H9 (cell line): Measurements from ENCODE around the gene LDLRAD4. TPM values are rescaled to one million over a fixed set of nuclear protein-coding genes. Genes with fewer than 3 reads are reported as not detected.

Experiments
- DNase-seq: peaks from one replicate; pipeline ENCODE4 v3.0.0-alpha.2; 2017
- H2AFZ ChIP-seq: one replicate; pipeline ENCODE4 v1.6.1; 2013; ENCODE audit warnings: mild to moderate bottlenecking, low read length, control low read depth, moderate library complexity
- H2AK5ac ChIP-seq: 2 replicates; pipeline ENCODE4 v1.6.1; 2013; ENCODE audit warnings: low read length, control low read depth, mixed read lengths; ENCODE audit not compliant: insufficient read length
- H2BK120ac ChIP-seq: one replicate; pipeline ENCODE4 v1.6.1; 2013; ENCODE audit warnings: low read depth, mild to moderate bottlenecking, low read length, control low read depth, inconsistent platforms; ENCODE audit not compliant: poor library complexity, severe bottlenecking
- H2BK12ac ChIP-seq: 2 replicates; pipeline ENCODE4 v1.6.1; 2013; ENCODE audit warnings: low read length, control low read depth, mixed read lengths, low read depth; ENCODE audit not compliant: insufficient read length
- H2BK15ac ChIP-seq: 2 replicates; pipeline ENCODE4 v1.6.1; 2013; ENCODE audit warnings: low read depth, low read length, control low read depth
- H2BK20ac ChIP-seq: one replicate; pipeline ENCODE4 v1.6.1; 2013; ENCODE audit warnings: low read depth, mild to moderate bottlenecking, low read length, control low read depth, inconsistent platforms; ENCODE audit not compliant: poor library complexity, severe bottlenecking
- H2BK5ac ChIP-seq: 2 replicates; pipeline ENCODE4 v1.6.1; 2013; ENCODE audit warnings: low read length, control low read depth, mixed read lengths; ENCODE audit not compliant: insufficient read length
- H3K14ac ChIP-seq: 2 replicates; pipeline ENCODE4 v1.6.1; 2013; ENCODE audit warnings: low read length, control low read depth; ENCODE audit not compliant: insufficient read depth
- H3K18ac ChIP-seq: 2 replicates; pipeline ENCODE4 v1.6.1; 2013; ENCODE audit warnings: low read depth, mild to moderate bottlenecking, mixed read lengths, low read length, control low read depth; ENCODE audit not compliant: insufficient read length
- H3K23ac ChIP-seq: 2 replicates; pipeline ENCODE4 v1.6.1; 2013; ENCODE audit warnings: low read length, control low read depth, mixed read lengths, low read depth; ENCODE audit not compliant: insufficient read length
- H3K23me2 ChIP-seq: 2 replicates; pipeline ENCODE4 v1.6.1; 2013; ENCODE audit warnings: low read depth, mild to moderate bottlenecking, mixed read lengths, low read length, control low read depth; ENCODE audit not compliant: insufficient read length, poor library complexity, severe bottlenecking
- H3K27ac ChIP-seq: 2 replicates; pipeline ENCODE4 v1.5.1; 2013; ENCODE audit warnings: low read length, control low read depth, mixed read lengths, low read depth; ENCODE audit not compliant: insufficient read length
- H3K27me3 ChIP-seq: 2 replicates; pipeline ENCODE4 v1.6.1; 2013; ENCODE audit warnings: low read length, control low read depth, inconsistent platforms; ENCODE audit not compliant: insufficient read depth
- H3K4ac ChIP-seq: 2 replicates; pipeline ENCODE4 v1.6.1; 2013; ENCODE audit warnings: low read depth, mild to moderate bottlenecking, control low read depth, inconsistent platforms, low read length, moderate library complexity
- H3K4me1 ChIP-seq: 2 replicates; pipeline ENCODE4 v1.6.1; 2013; ENCODE audit warnings: low read length, control low read depth, inconsistent platforms; ENCODE audit not compliant: insufficient read depth
- H3K4me2 ChIP-seq: 2 replicates; pipeline ENCODE4 v1.6.1; 2013; ENCODE audit warnings: low read length, control low read depth, mixed read lengths; ENCODE audit not compliant: insufficient read length, insufficient read depth
- H3K56ac ChIP-seq: 2 replicates; pipeline ENCODE4 v1.6.1; 2013; ENCODE audit warnings: low read depth, mild to moderate bottlenecking, mixed read lengths, low read length, control low read depth; ENCODE audit not compliant: insufficient read length
- H3K79me1 ChIP-seq: 2 replicates; pipeline ENCODE4 v1.6.1; 2013; ENCODE audit warnings: low read depth, mild to moderate bottlenecking, moderate library complexity, low read length, control low read depth, inconsistent platforms; ENCODE audit not compliant: insufficient read depth, poor library complexity, severe bottlenecking
- H3K79me2 ChIP-seq: 2 replicates; pipeline ENCODE4 v1.6.1; 2013; ENCODE audit warnings: low read length, control low read depth, inconsistent platforms; ENCODE audit not compliant: insufficient read depth
- H3K9ac ChIP-seq: 2 replicates; pipeline ENCODE4 v1.6.1; 2013; ENCODE audit warnings: low read length, control low read depth, mixed read lengths; ENCODE audit not compliant: insufficient read length; ENCODE audit errors: extremely low read depth
- H3K9me3 ChIP-seq: one replicate; pipeline ENCODE4 v1.6.1; 2013; ENCODE audit warnings: low read depth, low read length, inconsistent platforms; ENCODE audit not compliant: control insufficient read depth
- H3T11ph ChIP-seq: one replicate; pipeline ENCODE4 v1.6.1; 2013; ENCODE audit warnings: mild to moderate bottlenecking, low read length, control low read depth, inconsistent platforms
- H4K20me1 ChIP-seq: one replicate; pipeline ENCODE4 v1.6.1; 2013; ENCODE audit not compliant: control insufficient read depth, insufficient read length, insufficient read depth
- H4K5ac ChIP-seq: 2 replicates; pipeline ENCODE4 v1.6.1; 2013; ENCODE audit warnings: low read depth, mild to moderate bottlenecking, mixed read lengths, low read length, control low read depth; ENCODE audit not compliant: insufficient read length
- H4K8ac ChIP-seq: replicated peaks from 2 replicates; pipeline ENCODE4 v1.6.1; 2013; ENCODE audit warnings: low read length, control low read depth, mixed read lengths, low read depth; ENCODE audit not compliant: insufficient read length
- H4K91ac ChIP-seq: 2 replicates; pipeline ENCODE4 v1.6.1; 2013; ENCODE audit warnings: low read depth, mild to moderate bottlenecking, moderate library complexity, mixed read lengths, low read length, control low read depth; ENCODE audit not compliant: insufficient read length
- H3K27ac Mint-ChIP-seq, 3 experiments: 2 replicates in 2 of 3; 3 replicates in 1 of 3; pipeline ENCODE4 v1.8.0; 2020 to 2021; ENCODE audit warnings: mixed read lengths in 3 of 3, mild to moderate bottlenecking in 1 of 3, moderate library complexity in 1 of 3
- H3K27me3 Mint-ChIP-seq: 2 replicates; pipeline ENCODE4 v1.8.0; 2021; ENCODE audit warnings: low read depth, mild to moderate bottlenecking, moderate library complexity, mixed read lengths
- H3K36me3 Mint-ChIP-seq, 3 experiments: 2 replicates in 2 of 3; 3 replicates in 1 of 3; pipeline ENCODE4 v1.8.0; 2020 to 2021; ENCODE audit warnings: low read depth in 3 of 3, mixed read lengths in 3 of 3; ENCODE audit not compliant: insufficient read depth in 1 of 3
- H3K4me1 Mint-ChIP-seq, 2 experiments: 2 replicates each; pipeline ENCODE4 v1.8.0; 2020; ENCODE audit warnings: mixed read lengths in 2 of 2
- H3K4me3 Mint-ChIP-seq, 2 experiments: 2 replicates in 1 of 2; 3 replicates in 1 of 2; pipeline ENCODE4 v1.8.0; 2020 to 2021; ENCODE audit warnings: mild to moderate bottlenecking in 2 of 2, mixed read lengths in 2 of 2, moderate library complexity in 1 of 2
- H3K9me3 Mint-ChIP-seq, 2 experiments: 2 replicates in 1 of 2; 3 replicates in 1 of 2; pipeline ENCODE4 v1.8.0; 2020; ENCODE audit warnings: mild to moderate bottlenecking in 2 of 2, mixed read lengths in 2 of 2, moderate library complexity in 1 of 2
- CTCF ChIP-seq: fragments of 200-600 bp; sonication (generic); conservative IDR thresholded peaks from 3 replicates; pipeline ENCODE4 v1.8.0; 2021; ENCODE audit warnings: antibody characterized with exemption, mild to moderate bottlenecking
- WGBS: extraction: QIAGEN DNeasy Blood & Tissue Kit; methylation state at CpG from one replicate; pipeline ENCODE4 v1.1.7; 2013; ENCODE audit warnings: missing lambda C conversion rate, low lambda C conversion rate, mixed read lengths; ENCODE audit not compliant: insufficient read length; ENCODE audit errors: extremely low coverage; 5-methylcytosine and 5-hydroxymethylcytosine counted together
- total RNA-seq: library from RNA; stranded (reverse); gene quantifications from 2 replicates; pipeline ENCODE4 v1.2.1, GENCODE V29; 2021

LDLRAD4 gene
- total RNA-seq, 1 experiment from 2014 or later, result 3.9 TPM

DNA sequence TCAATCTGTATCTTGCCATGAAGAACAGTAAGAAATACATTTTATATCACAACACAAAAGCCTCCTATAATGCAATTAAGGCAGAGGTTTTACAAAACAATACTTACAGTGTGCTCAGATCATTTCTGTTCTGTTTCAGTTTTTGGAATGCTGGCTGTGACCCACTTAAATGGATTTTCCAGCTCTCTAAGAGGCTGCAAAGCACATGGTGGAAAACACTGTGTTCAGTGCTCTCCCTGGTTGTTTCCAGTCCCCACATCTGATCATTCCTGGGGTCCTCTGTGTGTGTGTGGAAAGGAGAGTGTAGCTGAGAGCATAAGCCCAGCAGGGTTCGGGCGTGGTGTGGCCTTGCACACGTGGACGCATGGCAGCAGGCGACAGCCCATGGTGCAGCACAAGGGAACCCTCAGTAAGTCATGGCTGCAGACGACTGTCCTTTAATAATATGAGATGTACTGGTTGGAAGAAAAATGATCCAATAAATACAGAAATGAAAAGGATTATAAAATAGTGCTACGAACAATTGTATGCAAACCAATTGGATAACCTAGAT is 412.2 kb downstream of the LDLRAD4 start:
- TF ChIP-seq CTCF, result no peak

More for the DNA sequence above, 412.2 kb downstream of the LDLRAD4 start:
- Histone ChIP-seq H3K9me3 (no peaks in the 10 kb centered on the region), H3K14ac (no peak overlapping the region), H3K9ac (no peak overlapping the region), H3T11ph (no peak overlapping the region), H3K27me3 (no peaks in the 10 kb centered on the region), H2AK5ac (no peak overlapping the region), H2AFZ (no peak overlapping the region), H3K79me1 (no peaks in the 10 kb centered on the region), H3K23ac (no peak overlapping the region), H3K23me2 (no peaks in the 10 kb centered on the region), H3K27ac (no peak overlapping the region), H3K4me1 (no peaks in the 10 kb centered on the region), H4K20me1 (no peaks in the 10 kb centered on the region), H2BK120ac (no peak overlapping the region), H3K56ac (no peak overlapping the region), H3K79me2 (no peaks in the 10 kb centered on the region), H3K4ac (no peak overlapping the region), H2BK12ac (no peak overlapping the region), H3K18ac (no peak overlapping the region), H4K91ac (no peak overlapping the region), H2BK20ac (no peak overlapping the region), H4K8ac (no peak overlapping the region), H3K4me2 (no peak overlapping the region), H2BK15ac (no peak overlapping the region), H4K5ac (no peak overlapping the region), H2BK5ac (no peak overlapping the region)
- Mint-ChIP-seq H3K4me3 (no peak overlapping the region), H3K27ac (no peak overlapping the region), H3K9me3 (peaks cover 12 to 16% of the 10 kb centered on the region in 2 experiments), H3K36me3 (no peaks in the 10 kb centered on the region; a peak in 1 of 7 replicates), H3K27me3 (no peaks in the 10 kb centered on the region), H3K4me1 (peaks cover 8 to 11% of the 10 kb centered on the region in 2 experiments)
- no CpG with 5 or more reads among the region's 7 CpGs for WGBS
- DNase-seq, result no peak
